ENCODE measurements around the gene NSD1.

Gene NSD1

DNA sequence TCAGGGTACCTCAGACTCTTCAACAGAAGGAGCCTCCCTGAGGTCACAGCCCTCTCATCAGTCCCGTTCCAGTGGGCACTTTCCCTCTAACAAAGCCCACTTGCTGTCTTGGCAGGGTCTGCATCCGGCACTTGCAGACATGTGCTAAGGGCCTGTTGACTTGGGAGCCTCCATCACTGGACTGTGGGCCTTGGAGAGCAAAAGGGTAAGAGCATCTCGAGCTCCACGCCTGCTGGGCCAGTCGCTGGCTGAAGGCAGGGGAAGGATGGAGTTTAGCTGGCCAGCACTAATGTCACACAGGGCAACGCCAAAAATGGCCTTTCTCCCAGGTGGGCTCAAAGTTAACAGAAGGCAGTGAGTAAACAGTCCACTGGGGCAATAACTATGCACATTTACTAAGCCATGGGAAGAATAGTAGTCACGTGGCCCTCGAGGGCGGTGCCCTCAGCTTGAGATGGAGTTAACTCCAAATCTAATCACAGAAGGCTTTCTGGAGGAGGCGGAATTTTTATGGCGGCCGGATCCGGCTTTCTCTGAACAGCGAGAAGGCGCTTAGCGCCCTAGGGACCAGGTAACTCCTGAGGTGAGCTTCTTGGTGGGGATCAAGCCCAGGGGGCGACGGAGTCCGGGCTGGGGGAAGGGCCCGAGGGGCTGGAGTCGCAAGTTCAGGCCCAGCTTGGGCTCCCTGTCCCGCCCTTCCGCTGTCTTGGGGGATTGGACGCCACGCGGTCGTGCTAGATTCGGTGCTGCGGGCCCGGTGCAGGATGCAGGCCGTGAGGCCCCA lies 2.0 kb upstream of the NSD1 start:
- no peak for TF ChIP-seq SIN3A (IDR thresholded peaks at IDR 0.05; ENCODE audit: borderline replicate concordance, insufficient read depth, low read length)
- no peak for TF ChIP-seq FOXP2 (optimal IDR thresholded peaks at IDR 0.05; ENCODE audit: borderline replicate concordance, extremely low read depth, extremely low read length, insufficient read depth)
- no peak for TF ChIP-seq TAF1 (IDR thresholded peaks at IDR 0.05; ENCODE audit: borderline replicate concordance, insufficient read depth, low read length)
- TF ChIP-seq, protein P1, sequence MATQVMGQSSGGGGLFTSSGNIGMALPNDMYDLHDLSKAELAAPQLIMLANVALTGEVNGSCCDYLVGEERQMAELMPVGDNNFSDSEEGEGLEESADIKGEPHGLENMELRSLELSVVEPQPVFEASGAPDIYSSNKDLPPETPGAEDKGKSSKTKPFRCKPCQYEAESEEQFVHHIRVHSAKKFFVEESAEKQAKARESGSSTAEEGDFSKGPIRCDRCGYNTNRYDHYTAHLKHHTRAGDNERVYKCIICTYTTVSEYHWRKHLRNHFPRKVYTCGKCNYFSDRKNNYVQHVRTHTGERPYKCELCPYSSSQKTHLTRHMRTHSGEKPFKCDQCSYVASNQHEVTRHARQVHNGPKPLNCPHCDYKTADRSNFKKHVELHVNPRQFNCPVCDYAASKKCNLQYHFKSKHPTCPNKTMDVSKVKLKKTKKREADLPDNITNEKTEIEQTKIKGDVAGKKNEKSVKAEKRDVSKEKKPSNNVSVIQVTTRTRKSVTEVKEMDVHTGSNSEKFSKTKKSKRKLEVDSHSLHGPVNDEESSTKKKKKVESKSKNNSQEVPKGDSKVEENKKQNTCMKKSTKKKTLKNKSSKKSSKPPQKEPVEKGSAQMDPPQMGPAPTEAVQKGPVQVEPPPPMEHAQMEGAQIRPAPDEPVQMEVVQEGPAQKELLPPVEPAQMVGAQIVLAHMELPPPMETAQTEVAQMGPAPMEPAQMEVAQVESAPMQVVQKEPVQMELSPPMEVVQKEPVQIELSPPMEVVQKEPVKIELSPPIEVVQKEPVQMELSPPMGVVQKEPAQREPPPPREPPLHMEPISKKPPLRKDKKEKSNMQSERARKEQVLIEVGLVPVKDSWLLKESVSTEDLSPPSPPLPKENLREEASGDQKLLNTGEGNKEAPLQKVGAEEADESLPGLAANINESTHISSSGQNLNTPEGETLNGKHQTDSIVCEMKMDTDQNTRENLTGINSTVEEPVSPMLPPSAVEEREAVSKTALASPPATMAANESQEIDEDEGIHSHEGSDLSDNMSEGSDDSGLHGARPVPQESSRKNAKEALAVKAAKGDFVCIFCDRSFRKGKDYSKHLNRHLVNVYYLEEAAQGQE (IDR thresholded peaks at IDR 0.05; ENCODE audit: insufficient read depth in 1 of 2, low read depth in 2 of 2, low read length in 2 of 2) = no peak
- no peak for TF ChIP-seq POLR2AphosphoS5 (IDR thresholded peaks at IDR 0.05; ENCODE audit: low read depth, low read length)

DNA sequence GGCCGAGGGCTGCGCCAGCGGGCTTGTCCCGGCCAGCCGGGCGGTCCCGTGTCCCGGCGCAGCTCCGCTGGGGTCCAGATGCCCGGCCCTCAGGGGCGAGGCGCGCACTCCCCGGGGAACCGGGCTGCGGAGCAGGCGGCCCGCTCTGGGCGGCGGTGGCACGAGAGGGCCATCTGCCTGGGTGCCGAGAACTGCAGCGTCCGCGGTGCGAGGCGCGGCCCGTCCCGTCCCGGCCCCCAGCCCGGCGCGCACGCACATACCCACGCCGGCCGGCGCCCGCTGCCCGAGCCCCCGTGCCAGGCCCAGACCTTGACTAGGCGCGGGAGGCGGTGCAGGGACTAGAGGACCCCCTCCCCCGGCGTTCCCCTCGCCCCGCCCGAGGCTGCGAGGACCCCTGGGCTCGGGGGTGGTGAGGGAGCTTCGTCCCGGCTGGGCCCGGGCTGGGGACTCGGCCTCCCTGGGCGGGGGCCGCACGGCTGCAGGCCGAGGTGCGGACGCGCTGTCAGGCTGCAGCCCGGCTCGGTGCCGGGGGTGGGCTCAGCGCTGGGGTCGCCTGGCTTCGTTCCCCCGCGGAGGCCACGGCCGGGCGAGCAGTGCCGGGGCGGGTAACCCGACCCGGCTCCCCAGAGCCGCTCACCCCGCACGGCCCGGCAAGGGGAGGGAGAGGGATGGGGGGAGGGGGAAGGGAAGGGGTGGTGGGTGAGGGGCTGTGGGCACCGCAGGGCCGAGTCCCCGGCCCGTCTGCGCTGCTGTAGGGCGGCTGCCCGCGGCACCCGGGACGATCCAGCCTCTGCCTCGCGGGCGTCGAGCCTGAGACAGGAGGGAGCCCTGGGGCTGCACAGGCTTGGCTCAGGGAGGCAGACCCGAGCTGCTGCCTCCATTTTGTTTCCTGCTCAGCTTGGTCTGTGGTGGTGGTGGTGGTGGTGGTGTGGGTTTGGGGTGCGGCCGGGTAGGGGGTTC lies 1.2 kb upstream of the NSD1 start:
- TF ChIP-seq, protein P1 (IDR thresholded peaks at IDR 0.05; ENCODE audit: insufficient read depth in 1 of 2, low read depth in 2 of 2, low read length in 2 of 2) = no peak
- TF ChIP-seq TAF1 (IDR thresholded peaks at IDR 0.05; ENCODE audit: borderline replicate concordance, insufficient read depth, low read length) = no peak
- no peak for TF ChIP-seq SIN3A (IDR thresholded peaks at IDR 0.05; ENCODE audit: borderline replicate concordance, insufficient read depth, low read length)
- TF ChIP-seq FOXP2 (optimal IDR thresholded peaks at IDR 0.05; ENCODE audit: borderline replicate concordance, extremely low read depth, extremely low read length, insufficient read depth) = no peak
- TF ChIP-seq POLR2AphosphoS5 (IDR thresholded peaks at IDR 0.05; ENCODE audit: low read depth, low read length) = no peak

DNA sequence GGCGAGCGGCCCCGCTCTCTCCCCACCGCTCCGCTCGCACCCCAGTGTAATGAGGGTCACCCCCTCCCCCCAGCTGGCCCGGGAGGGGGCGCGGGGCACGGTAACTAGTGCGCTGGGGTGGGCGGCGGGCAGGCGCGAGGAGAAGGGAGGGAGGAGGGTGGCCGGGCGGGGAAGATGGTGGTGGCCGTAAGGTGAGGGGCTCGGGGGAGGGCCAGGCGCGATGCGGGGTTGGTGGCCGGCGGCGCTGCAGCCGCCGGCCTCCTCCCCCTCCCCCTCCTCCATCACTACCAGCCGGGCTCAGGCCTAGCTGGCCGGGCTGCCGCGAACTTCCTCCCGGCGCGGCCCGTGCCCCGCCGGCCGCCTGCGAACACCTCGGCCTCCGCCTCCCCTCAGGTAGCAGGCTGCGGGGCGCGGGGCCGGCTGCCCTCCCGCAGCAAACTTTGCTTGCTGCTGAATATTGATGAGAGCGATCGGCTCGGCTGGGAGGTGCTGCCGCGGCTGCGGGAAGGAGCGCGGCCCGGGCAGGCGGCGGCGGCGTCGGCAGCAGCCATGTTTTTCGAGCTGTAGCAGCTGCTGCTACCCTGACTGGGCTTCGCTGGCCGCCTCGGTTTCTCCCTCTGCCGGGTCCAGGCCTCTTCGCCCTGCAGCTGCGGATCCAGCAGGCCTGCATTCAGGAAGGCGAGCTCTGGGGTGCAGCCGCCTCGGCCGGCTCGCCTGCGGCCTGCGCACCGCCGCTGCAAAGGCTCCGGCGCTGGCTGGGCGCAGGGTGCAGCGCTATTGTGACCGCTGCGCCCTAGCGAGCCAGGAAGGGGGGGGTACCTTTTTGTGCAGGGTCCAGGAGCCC lies 502 bp downstream of the NSD1 start:
- TF ChIP-seq POLR2AphosphoS5 (IDR thresholded peaks at IDR 0.05; ENCODE audit: low read depth, low read length) (peak; percentile 69), TAF1 (IDR thresholded peaks at IDR 0.05; ENCODE audit: borderline replicate concordance, insufficient read depth, low read length) (0 out of 2 replicates have a peak, but pooled peaks have one; percentile 2), SIN3A (IDR thresholded peaks at IDR 0.05; ENCODE audit: borderline replicate concordance, insufficient read depth, low read length) (peak; percentile 28; the same call in 1 of the 2 replicates), FOXP2 (optimal IDR thresholded peaks at IDR 0.05; ENCODE audit: borderline replicate concordance, extremely low read depth, extremely low read length, insufficient read depth) (peak; percentile 4)
- TF ChIP-seq, protein P1 (IDR thresholded peaks at IDR 0.05; ENCODE audit: insufficient read depth in 1 of 2, low read depth in 2 of 2, low read length in 2 of 2) = no peak

DNA sequence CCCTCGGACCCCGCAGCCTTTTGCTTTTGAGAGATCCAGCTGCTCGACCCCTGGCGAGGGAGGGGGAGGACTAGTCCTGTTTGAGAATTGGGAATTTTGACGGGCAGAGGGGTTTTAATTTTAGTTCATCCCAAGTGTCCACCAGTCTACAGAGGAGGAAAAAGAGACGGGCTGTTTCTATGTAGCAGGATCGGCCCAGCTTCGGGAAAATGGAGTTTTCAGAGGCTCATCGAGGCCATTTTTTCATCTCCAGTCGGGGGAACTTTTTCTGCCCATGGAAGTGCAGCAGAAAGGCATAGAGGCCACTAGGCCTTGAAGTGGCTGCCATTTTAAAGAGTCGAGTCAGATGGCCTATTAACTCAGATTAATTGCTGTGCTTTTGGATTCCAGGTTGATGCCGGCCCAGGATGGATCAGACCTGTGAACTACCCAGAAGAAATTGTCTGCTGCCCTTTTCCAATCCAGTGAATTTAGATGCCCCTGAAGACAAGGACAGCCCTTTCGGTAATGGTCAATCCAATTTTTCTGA lies 1.2 kb downstream of the NSD1 start:
- TF ChIP-seq, protein P1 (IDR thresholded peaks at IDR 0.05; ENCODE audit: insufficient read depth in 1 of 2, low read depth in 2 of 2, low read length in 2 of 2) = no peak
- TF ChIP-seq TAF1 (IDR thresholded peaks at IDR 0.05; ENCODE audit: borderline replicate concordance, insufficient read depth, low read length) (peak; percentile 28; the same call in 1 of the 2 replicates), SIN3A (IDR thresholded peaks at IDR 0.05; ENCODE audit: borderline replicate concordance, insufficient read depth, low read length) (no peak), FOXP2 (optimal IDR thresholded peaks at IDR 0.05; ENCODE audit: borderline replicate concordance, extremely low read depth, extremely low read length, insufficient read depth) (no peak), POLR2AphosphoS5 (IDR thresholded peaks at IDR 0.05; ENCODE audit: low read depth, low read length) (no peak)

Data from PFSK-1 (cell line).